BLaER1 treated with 17β-estradiol and CSF1 and Interleukin-3, amounts not matched to agents 10 nM and 100 nM (cell line): ENCODE results near the gene FTCDNL1.
A peak's percentile ranks its signal among the peaks of the same experiment; 100 is the strongest.

Experiments used
- H3K27ac ChIP-seq, 11 experiments: shearing (Covaris generic); formaldehyde crosslinking; 2 replicates each; pipeline ENCODE4 v1.8.1; 2022
- H3K27me3 ChIP-seq, 11 experiments: shearing (Covaris generic); formaldehyde crosslinking; 2 replicates each; pipeline ENCODE4 v1.8.1; 2022
- H3K36me3 ChIP-seq, 11 experiments: shearing (Covaris generic); formaldehyde crosslinking; 2 replicates each; pipeline ENCODE4 v1.8.1; 2022
- H3K4me1 ChIP-seq, 10 experiments: shearing (Covaris generic); formaldehyde crosslinking; 2 replicates each; pipeline ENCODE4 v1.8.1; 2022
- H3K4me2 ChIP-seq, 11 experiments: shearing (Covaris generic); formaldehyde crosslinking; 2 replicates each; pipeline ENCODE4 v1.8.1; 2022
- H3K4me3 ChIP-seq, 10 experiments: shearing (Covaris generic); formaldehyde crosslinking; 2 replicates each; pipeline ENCODE4 v1.8.1; 2022
- H3K9ac ChIP-seq, 11 experiments: shearing (Covaris generic); formaldehyde crosslinking; 2 replicates each; pipeline ENCODE4 v1.8.1; 2022
- H3K9me3 ChIP-seq, 11 experiments: shearing (Covaris generic); formaldehyde crosslinking; replicated peaks in 1 of 11; 2 replicates each; pipeline ENCODE4 v1.8.1; 2022
- H4K20me1 ChIP-seq, 11 experiments: shearing (Covaris generic); formaldehyde crosslinking; 2 replicates each; pipeline ENCODE4 v1.8.1; 2022
- Cebpa-rat ChIP-seq, 11 experiments: shearing (Covaris generic); IDR thresholded peaks; 2 replicates each; pipeline ENCODE4 v1.8.1; 2022

Gene FTCDNL1

DNA sequence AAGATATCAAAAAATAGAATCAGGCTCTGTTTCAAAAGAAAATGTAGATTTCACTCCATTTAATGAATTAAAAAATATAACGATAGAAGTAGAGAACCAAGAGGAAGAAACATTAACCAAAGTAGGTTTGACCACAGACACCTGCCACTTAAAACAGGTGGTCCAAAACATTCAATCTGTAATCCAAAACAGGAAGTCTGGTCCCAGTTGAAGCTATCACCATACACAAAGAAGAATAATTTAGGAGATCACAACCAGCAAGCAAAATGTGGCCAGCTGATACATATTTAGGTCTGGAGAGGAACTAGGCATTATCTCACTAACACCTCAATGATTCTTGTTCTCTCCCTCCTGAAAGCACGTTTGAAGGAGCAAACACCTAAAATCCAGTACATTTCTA is 73.1 kb downstream of the FTCDNL1 start:
- Histone ChIP-seq H3K9me3 (peaks cover 0 to 6% (median 0%) of the 10 kb centered on the region in 11 experiments; a peak in 2 of 22 replicates), H3K36me3 (no peaks in the 10 kb centered on the region), H3K27me3 (no peaks in the 10 kb centered on the region), H3K4me3 (no peak overlapping the region), H4K20me1 (no peaks in the 10 kb centered on the region), H3K4me2 (0 out of 22 replicates have a peak overlapping the region, but pooled peaks of 1 of the 11 experiments have one; percentile 24), H3K4me1 (peaks cover 0 to 5% (median 0%) of the 10 kb centered on the region in 10 experiments; a peak in 1 of 20 replicates), H3K27ac (no peak overlapping the region), H3K9ac (no peak overlapping the region)
- TF ChIP-seq Cebpa-rat (IDR thresholded peaks at IDR 0.05) = no peak

DNA sequence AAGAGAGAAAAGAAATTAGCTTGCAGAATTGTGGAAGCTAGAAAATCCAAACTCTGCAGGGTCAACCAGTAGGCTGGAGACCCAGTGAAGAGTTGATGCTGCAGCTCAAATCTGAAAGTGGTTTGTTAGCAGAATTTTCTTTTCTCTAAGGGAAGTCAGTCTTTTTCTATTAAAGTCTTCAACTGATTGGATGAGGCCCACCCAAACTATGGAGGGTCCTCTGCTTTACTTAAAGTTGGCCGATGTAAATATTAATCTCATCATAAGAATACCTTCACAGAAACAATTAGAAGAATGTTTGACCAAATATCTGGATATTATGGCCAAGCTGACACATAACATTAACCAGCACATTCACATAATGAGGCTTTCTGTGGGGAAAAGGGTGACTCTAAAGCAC is 73.7 kb downstream of the FTCDNL1 start:
- no peak overlapping the region for H3K4me2 ChIP-seq
- H3K9me3 ChIP-seq = peaks cover 0 to 6% (median 0%) of the 10 kb centered on the region in 11 experiments; a peak in 2 of 22 replicates

GRCh38 chr2:199775267-199775666 is 75.7 kb downstream of the FTCDNL1 start:
- H4K20me1 ChIP-seq = no peaks in the 10 kb centered on the region

More for the DNA sequence above, 73.7 kb downstream of the FTCDNL1 start:
- no peak for TF ChIP-seq Cebpa-rat (IDR thresholded peaks at IDR 0.05)
- Histone ChIP-seq H3K27ac (no peak overlapping the region), H3K27me3 (no peaks in the 10 kb centered on the region), H3K9ac (no peak overlapping the region), H3K36me3 (no peaks in the 10 kb centered on the region), H3K4me3 (no peak overlapping the region), H3K4me1 (peaks cover 0 to 5% (median 0%) of the 10 kb centered on the region in 10 experiments; a peak in 2 of 20 replicates), H4K20me1 (no peaks in the 10 kb centered on the region)

DNA sequence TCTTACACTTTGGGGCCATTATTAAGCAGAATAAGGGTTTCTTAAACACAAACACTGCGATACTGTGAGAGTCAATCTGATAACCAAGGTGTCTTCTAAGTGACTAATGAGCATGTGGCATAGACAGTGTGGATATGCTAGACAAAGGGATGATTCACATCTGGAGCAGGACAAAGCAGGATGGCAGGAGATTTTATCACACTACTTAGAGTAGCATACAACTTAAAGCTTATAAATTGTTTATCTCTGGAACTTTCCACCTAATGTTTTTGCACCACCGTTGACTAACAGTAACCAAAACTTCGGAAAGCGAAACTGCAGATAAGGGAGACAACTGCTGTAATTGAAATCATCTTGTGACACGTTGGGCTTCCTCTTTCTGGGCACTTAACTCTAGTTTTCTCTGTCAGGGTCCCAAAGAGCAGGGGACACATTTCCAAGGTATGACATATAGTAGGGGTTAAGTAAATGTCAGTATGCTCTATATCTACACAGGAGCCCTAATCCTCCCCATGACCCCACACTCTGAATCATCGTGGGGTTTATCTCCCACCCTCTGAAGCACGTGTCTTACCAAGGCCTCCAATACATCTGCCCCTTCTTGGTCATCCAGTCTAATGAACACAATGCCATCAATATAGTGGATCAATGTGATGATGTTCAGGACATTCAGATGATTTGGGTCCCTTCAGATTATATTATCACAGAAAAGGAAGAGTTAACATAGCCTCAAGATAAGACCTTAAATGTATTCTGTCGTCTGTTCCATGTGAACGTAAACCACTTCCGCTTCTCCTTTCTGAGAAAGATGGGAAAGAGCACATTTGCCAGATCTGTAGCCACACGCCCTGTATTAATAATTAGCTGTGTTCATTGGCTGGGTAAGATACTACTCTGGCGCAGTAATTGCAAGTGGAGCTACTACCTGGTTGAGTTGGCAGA is 78.7 kb downstream of the FTCDNL1 start:
- no peak for TF ChIP-seq Cebpa-rat (IDR thresholded peaks at IDR 0.05)
- H3K27me3 ChIP-seq = no peaks in the 10 kb centered on the region

More at GRCh38 chr2:199775267-199775666, 75.7 kb downstream of the FTCDNL1 start:
- Histone ChIP-seq H3K36me3 (no peaks in the 10 kb centered on the region), H3K27me3 (no peaks in the 10 kb centered on the region), H3K4me1 (peaks cover 0 to 10% (median 0%) of the 10 kb centered on the region in 10 experiments; a peak in 3 of 20 replicates), H3K4me3 (no peak overlapping the region), H3K9me3 (peaks cover 0 to 6% (median 0%) of the 10 kb centered on the region in 11 experiments; a peak in 2 of 22 replicates), H3K27ac (no peak overlapping the region), H3K4me2 (no peak overlapping the region), H3K9ac (no peak overlapping the region)
- no peak for TF ChIP-seq Cebpa-rat (IDR thresholded peaks at IDR 0.05)

GRCh38 chr2:199770716-199771115 is 80.3 kb downstream of the FTCDNL1 start:
- H4K20me1 ChIP-seq = no peaks in the 10 kb centered on the region
- no peaks in the 10 kb centered on the region for H3K9me3 ChIP-seq
- H3K4me1 ChIP-seq = peaks cover 0 to 10% (median 0%) of the 10 kb centered on the region in 10 experiments; a peak in 2 of 20 replicates
- no peak for TF ChIP-seq Cebpa-rat (IDR thresholded peaks at IDR 0.05)
- no peaks in the 10 kb centered on the region for H3K27me3 ChIP-seq
- H3K36me3 ChIP-seq = no peaks in the 10 kb centered on the region
- no peak overlapping the region for H3K4me3 ChIP-seq
- H3K27ac ChIP-seq = no peak overlapping the region
- H3K4me2 ChIP-seq = no peak overlapping the region
- no peak overlapping the region for H3K9ac ChIP-seq

More for the DNA sequence above, 78.7 kb downstream of the FTCDNL1 start:
- Histone ChIP-seq H3K36me3 (no peaks in the 10 kb centered on the region), H3K4me2 (peak overlapping the region in 1 of 11 experiments; percentile 17; a peak in 3 of 22 replicates), H3K9ac (no peak overlapping the region), H3K4me3 (no peak overlapping the region), H3K4me1 (peaks cover 0 to 10% (median 0%) of the 10 kb centered on the region in 10 experiments; a peak in 2 of 20 replicates), H4K20me1 (no peaks in the 10 kb centered on the region), H3K9me3 (no peaks in the 10 kb centered on the region), H3K27ac (no peak overlapping the region)

DNA sequence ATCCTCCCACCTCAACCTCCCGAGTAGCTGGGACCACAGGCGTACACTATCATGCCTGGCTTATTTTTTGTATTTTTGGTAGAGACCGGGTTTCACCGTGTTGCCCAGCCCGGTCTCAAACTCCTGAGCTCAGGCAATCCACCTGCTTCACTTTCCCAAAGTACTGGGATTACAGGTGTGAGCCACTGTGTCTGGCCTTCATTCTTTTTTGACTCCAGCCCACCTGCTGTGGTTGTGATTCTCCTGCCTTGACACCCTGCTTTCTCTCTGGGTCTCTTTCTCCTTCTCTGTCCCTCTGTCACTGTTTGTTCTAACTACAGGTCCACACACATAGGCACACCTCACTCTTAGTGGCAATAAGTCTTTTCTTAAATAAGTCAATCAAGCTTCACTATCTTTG is 85.3 kb downstream of the FTCDNL1 start:
- Histone ChIP-seq H3K4me1 (no peaks in the 10 kb centered on the region), H4K20me1 (no peaks in the 10 kb centered on the region), H3K4me3 (no peak overlapping the region), H3K4me2 (no peak overlapping the region), H3K9me3 (no peaks in the 10 kb centered on the region), H3K36me3 (no peaks in the 10 kb centered on the region), H3K27ac (no peak overlapping the region), H3K27me3 (no peaks in the 10 kb centered on the region), H3K9ac (no peak overlapping the region)
- TF ChIP-seq Cebpa-rat (IDR thresholded peaks at IDR 0.05) = no peak

GRCh38 chr2:199764273-199764800 is 86.7 kb downstream of the FTCDNL1 start:
- H3K36me3 ChIP-seq = no peaks in the 10 kb centered on the region
- H3K27me3 ChIP-seq = no peaks in the 10 kb centered on the region
- no peaks in the 10 kb centered on the region for H3K9me3 ChIP-seq
- H3K4me2 ChIP-seq = no peak overlapping the region
- H3K4me3 ChIP-seq = no peak overlapping the region
- H4K20me1 ChIP-seq = no peaks in the 10 kb centered on the region
- no peak overlapping the region for H3K9ac ChIP-seq
- no peak for TF ChIP-seq Cebpa-rat (IDR thresholded peaks at IDR 0.05)
- no peaks in the 10 kb centered on the region for H3K4me1 ChIP-seq
- H3K27ac ChIP-seq = no peak overlapping the region

DNA sequence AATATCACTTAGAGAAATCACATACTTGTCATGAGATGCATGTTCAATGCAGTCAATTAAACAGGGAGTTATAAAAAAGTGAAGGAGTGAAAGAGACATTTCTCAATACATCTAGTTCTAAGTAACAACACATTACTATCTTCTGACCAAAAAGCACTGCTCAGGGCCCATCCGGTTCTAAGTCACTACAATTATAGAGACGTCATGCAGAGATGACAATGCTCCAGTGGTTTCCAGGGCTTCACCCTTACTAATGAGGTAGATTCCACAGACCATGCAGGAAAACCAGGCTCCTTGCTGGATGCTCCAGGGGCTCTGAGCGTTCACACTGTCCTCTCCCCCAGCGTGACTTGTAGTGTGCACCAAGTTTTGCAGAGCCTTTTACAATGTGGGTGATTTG is 88.0 kb downstream of the FTCDNL1 start:
- no peaks in the 10 kb centered on the region for H3K36me3 ChIP-seq
- H3K4me3 ChIP-seq = no peak overlapping the region
- H4K20me1 ChIP-seq = no peaks in the 10 kb centered on the region
- no peak overlapping the region for H3K4me2 ChIP-seq
- no peak overlapping the region for H3K9ac ChIP-seq
- TF ChIP-seq Cebpa-rat (IDR thresholded peaks at IDR 0.05) = no peak
- no peaks in the 10 kb centered on the region for H3K4me1 ChIP-seq
- no peaks in the 10 kb centered on the region for H3K27me3 ChIP-seq
- no peaks in the 10 kb centered on the region for H3K9me3 ChIP-seq
- H3K27ac ChIP-seq = no peak overlapping the region

- no peak for TF ChIP-seq Cebpa-rat (IDR thresholded peaks at IDR 0.05)
- Histone ChIP-seq H4K20me1 (no peaks in the 10 kb centered on the region), H3K27ac (no peak overlapping the region), H3K4me2 (no peak overlapping the region), H3K4me3 (no peak overlapping the region), H3K36me3 (no peaks in the 10 kb centered on the region), H3K27me3 (no peaks in the 10 kb centered on the region), H3K9ac (no peak overlapping the region), H3K9me3 (no peaks in the 10 kb centered on the region), H3K4me1 (peaks cover 0 to 10% (median 0%) of the 10 kb centered on the region in 10 experiments; a peak in 4 of 20 replicates)
Observed at GRCh38 chr2:199760574-199760973, 90.4 kb downstream of the FTCDNL1 start.
